Measurements from ENCODE around the gene TRIM13. TPM values are rescaled to one million over a fixed set of nuclear protein-coding genes. Genes with fewer than 3 reads are reported as not detected.

The TRIM13 gene
- total RNA-seq, 2 donors from 2014 or later, result 21.7 to 35.0 TPM

- Histone ChIP-seq H3K27me3 (no peaks in the 10 kb centered on the region), H3K9ac (ENCODE audit: low read depth in 2 of 2, low read length in 2 of 2) (no peak overlapping the region), H3K27ac (no peak overlapping the region), H3K9me3 (no peaks in the 10 kb centered on the region), H3K4me3 (no peak overlapping the region), H3K36me3 (no peaks in the 10 kb centered on the region), H3K4me1 (no peaks in the 10 kb centered on the region)
- intact Hi-C loops (cut with DNase I), result no loop called here
- no peak for TF ChIP-seq CTCF (IDR thresholded peaks at IDR 0.05)
- DNase-seq, result no peak
Measured at GRCh38 chr13:50026788-50027473, 30.1 kb downstream of the TRIM13 start.

GRCh38 chr13:50030315-50030714, 33.5 kb downstream of the TRIM13 start:
- Histone ChIP-seq H3K27me3 (no peaks in the 10 kb centered on the region), H3K27ac (no peak overlapping the region), H3K4me1 (no peaks in the 10 kb centered on the region), H3K9me3 (no peaks in the 10 kb centered on the region), H3K9ac (ENCODE audit: low read depth in 2 of 2, low read length in 2 of 2) (no peak overlapping the region), H3K4me3 (no peak overlapping the region), H3K36me3 (no peaks in the 10 kb centered on the region)
- intact Hi-C loops (cut with DNase I), result no loop called here
- TF ChIP-seq CTCF (IDR thresholded peaks at IDR 0.05), result no peak
- no peak for DNase-seq

- H3K9ac ChIP-seq (ENCODE audit: low read depth in 2 of 2, low read length in 2 of 2), result no peak overlapping the region
- H3K27ac ChIP-seq, result no peak overlapping the region
- intact Hi-C loops (cut with DNase I), result no loop called here
- no peak for TF ChIP-seq CTCF (IDR thresholded peaks at IDR 0.05)
- no peaks in the 10 kb centered on the region for H3K27me3 ChIP-seq
- H3K9me3 ChIP-seq, result no peaks in the 10 kb centered on the region
- H3K36me3 ChIP-seq, result no peaks in the 10 kb centered on the region
- no peak for DNase-seq
- H3K4me3 ChIP-seq, result no peak overlapping the region
- H3K4me1 ChIP-seq, result no peaks in the 10 kb centered on the region
Measured at GRCh38 chr13:50033725-50034124, 36.9 kb downstream of the TRIM13 start.

GRCh38 chr13:50037788-50038187, 40.9 kb downstream of the TRIM13 start:
- intact Hi-C loops (cut with DNase I), result no loop called here
- no peaks in the 10 kb centered on the region for H3K36me3 ChIP-seq
- TF ChIP-seq CTCF (IDR thresholded peaks at IDR 0.05), result no peak

GRCh38 chr13:50038266-50038665, 41.4 kb downstream of the TRIM13 start:
- no peaks in the 10 kb centered on the region for H3K36me3 ChIP-seq
- no peaks in the 10 kb centered on the region for H3K27me3 ChIP-seq
- DNase-seq, result no peak
- intact Hi-C loops (cut with DNase I), result no loop called here
- no peak for TF ChIP-seq CTCF (IDR thresholded peaks at IDR 0.05)
- H3K9me3 ChIP-seq, result no peaks in the 10 kb centered on the region
- H3K4me3 ChIP-seq, result no peak overlapping the region
- H3K27ac ChIP-seq, result no peak overlapping the region
- H3K4me1 ChIP-seq, result no peaks in the 10 kb centered on the region
- H3K9ac ChIP-seq (ENCODE audit: low read depth in 2 of 2, low read length in 2 of 2), result no peak overlapping the region

More at GRCh38 chr13:50037788-50038187, 40.9 kb downstream of the TRIM13 start:
- no peaks in the 10 kb centered on the region for H3K27me3 ChIP-seq
- H3K4me1 ChIP-seq, result no peaks in the 10 kb centered on the region
- no peak for DNase-seq
- H3K4me3 ChIP-seq, result no peak overlapping the region
- H3K9me3 ChIP-seq, result no peaks in the 10 kb centered on the region
- no peak overlapping the region for H3K9ac ChIP-seq (ENCODE audit: low read depth in 2 of 2, low read length in 2 of 2)
- H3K27ac ChIP-seq, result no peak overlapping the region

All from colonic mucosa (tissue), 4 donors.